ENCODE measurements around the gene NAP1L2.
A peak's percentile ranks its signal among the peaks of the same experiment; 100 is the strongest.
"Not testable (repeated sequence)": the region's sequence is repeated elsewhere in the genome, so short reads cannot be mapped to it uniquely, and the experiment has no call there.

The NAP1L2 gene, protein sequence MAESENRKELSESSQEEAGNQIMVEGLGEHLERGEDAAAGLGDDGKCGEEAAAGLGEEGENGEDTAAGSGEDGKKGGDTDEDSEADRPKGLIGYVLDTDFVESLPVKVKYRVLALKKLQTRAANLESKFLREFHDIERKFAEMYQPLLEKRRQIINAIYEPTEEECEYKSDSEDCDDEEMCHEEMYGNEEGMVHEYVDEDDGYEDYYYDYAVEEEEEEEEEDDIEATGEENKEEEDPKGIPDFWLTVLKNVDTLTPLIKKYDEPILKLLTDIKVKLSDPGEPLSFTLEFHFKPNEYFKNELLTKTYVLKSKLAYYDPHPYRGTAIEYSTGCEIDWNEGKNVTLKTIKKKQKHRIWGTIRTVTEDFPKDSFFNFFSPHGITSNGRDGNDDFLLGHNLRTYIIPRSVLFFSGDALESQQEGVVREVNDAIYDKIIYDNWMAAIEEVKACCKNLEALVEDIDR

DNA sequence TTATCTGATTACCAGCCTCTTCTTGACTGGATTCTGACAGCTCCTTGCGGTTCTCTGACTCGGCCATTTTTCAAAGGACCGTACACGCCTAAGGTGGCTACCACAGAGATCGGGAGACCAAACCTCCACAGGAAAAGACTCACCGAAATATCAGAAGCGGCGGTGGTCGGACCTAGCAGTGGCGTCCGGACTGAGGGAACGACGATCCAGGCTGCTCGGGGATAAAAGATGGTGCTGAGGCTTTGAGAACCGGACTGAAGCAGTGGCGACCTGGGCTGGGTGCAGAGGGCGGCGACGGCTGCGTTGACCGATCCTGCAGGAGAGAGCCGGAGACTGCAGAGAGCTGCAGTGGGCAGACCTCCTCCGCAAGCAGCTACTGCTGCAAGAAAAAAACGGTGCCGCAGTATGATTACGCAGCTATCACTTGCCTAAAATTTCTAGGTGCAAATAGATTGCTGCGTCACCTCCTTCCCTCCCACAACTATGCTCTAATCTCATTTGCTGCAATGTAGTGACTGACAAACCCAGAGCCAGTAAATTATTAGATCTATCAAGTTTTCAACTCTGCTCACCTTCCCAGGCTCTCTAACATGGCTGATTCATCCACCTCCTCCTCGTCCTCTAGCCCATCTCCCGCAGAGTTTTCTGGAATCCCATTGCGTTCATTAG lies at the start of gene NAP1L2:
TSS of gene NAP1L2 (minus strand) at position 426 of the 669 bp plus-strand sequence. CDS start at position 67, 359 bp downstream.
- peak; percentile 1 to 5 for DNase-seq (ENCODE audit: low read depth in 2 of 2)

GRCh38 chrX:73262991-73263390 lies 48.3 kb upstream of the NAP1L2 start:
- no peak for DNase-seq (ENCODE audit: low read depth in 2 of 2)

DNA sequence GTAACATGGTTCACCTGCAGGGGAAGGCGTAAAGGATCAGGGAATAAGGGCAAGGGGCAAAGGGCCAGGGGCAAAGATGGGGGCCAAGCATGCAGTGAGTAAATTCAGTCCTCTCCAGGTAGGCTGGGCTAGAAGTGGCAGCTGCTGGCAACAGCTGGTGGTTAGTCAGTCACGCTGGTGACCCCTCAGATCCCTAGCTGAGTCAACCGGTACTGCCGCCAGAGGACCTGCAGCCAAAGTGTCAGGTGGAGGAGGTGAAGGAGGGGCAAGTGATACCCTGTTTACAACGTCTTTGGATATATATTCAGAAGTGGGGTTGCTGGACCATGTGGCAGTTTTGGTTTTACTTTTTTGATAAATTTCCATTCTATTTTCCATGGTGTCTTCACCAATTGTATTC lies 24.6 kb upstream of the NAP1L2 start:
- no peak for DNase-seq (ENCODE audit: low read depth in 2 of 2)

DNA sequence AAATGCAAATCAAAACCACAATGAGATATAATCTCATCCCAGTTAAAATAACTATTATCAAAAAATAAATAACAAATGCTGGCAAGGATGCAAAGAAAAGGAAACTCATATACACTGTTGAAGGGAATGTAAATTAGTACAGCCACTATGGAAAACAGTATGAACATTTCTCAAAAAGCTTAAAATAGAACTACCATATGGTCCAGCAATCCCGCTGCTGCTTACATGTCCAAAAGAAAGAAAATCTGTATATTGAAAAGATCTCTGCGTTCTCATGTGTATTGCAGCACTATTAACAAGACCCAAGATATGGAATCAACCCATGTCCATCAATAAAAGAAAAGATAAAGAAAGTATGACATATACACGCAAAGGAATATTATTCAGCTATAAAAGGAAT lies 3.0 kb upstream of the NAP1L2 start:
- DNase-seq (ENCODE audit: low read depth in 2 of 2), result no peak

DNA sequence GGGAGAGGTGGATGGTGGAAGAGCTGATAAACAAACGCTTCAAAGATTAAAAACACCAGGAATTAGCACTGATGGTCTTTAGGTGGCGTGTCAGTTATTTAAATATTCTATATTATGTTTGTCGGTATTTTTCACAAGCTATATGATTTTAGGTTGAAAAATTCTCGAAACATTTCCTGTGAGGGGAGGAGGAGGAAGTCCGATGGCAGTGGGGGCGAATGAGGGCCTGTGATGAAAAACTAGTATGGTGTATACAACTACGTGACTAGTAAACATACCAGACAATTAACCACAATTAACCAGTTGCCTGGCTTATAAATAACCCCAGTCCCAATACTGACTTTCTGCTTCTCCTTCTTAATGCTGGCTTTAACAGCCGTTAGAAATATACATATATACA lies 595 bp upstream of the NAP1L2 start:
- DNase-seq (ENCODE audit: low read depth in 2 of 2), result no peak

- no peak for DNase-seq (ENCODE audit: low read depth in 2 of 2)
Measured at GRCh38 chrX:73213734-73214425, 771 bp downstream of the NAP1L2 start.

GRCh38 chrX:73206366-73206765 lies 8.3 kb downstream of the NAP1L2 start:
- DNase-seq (ENCODE audit: low read depth in 2 of 2), result no peak

- DNase-seq (ENCODE audit: low read depth in 2 of 2), result no peak
Measured at GRCh38 chrX:73182502-73183114, 32.0 kb downstream of the NAP1L2 start.

GRCh38 chrX:73168945-73169344 lies 45.7 kb downstream of the NAP1L2 start:
- DNase-seq (ENCODE audit: low read depth in 2 of 2), result not testable (repeated sequence)
